ENCODE measurements around the gene GASK1A.

Gene GASK1A

DNA sequence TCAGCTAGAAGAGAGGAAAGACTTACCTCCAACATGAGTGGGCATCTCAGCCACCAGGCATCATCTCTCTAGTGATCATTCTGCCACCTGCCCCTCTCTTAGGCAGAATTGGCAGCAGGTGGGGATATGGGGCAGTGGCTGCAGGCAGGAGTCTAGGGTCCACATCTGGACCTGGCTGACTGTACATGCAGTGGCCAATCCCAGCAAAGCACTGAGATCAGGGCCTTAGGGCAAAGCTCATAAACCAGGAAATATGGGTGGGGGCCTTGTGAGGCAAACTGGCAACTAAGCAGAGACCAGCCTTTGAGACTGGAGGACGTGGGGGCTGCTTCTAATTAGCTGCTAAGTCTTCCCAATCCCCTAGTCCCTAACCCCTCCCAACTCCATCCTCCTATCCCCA is 113.9 kb downstream of the GASK1A start:
- no peak for DNase-seq

DNA sequence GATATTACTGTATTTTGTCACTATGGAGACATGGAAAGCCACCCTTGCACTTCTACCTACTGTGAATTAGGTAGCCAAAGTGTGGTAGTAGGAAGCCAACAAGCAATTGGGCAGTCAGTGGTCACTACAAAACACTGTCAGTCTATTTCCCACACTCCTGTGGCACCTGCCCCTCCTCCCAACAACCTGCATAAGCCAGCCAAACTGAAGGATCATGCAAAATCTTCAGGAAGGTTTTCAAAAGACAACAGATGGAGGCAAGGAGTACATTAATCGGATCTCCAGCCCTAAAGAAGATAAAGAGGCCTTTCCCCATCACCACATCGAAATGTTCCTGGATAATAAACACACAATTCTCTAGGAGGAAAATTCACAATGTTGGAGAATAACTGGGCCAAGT is 114.9 kb downstream of the GASK1A start:
- no peak for DNase-seq

DNA sequence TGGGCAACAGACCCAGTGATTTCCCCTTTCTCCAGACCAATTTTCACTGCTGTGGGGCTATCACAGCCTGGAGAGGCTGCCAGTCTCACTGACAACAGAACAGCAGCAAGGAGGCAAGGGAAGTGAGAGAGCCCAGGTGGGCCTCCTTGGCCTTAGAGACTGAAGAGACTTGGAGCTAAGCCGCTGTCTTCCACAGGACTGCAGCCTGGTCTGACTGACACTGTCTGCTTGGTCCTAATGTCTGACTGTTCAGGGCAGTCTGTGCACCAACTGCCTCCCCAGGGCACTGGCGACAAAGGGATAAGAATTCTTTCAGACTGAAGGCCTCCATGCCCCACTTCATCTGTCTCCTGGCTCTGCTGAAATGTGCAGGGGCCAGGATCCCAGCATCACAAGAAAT is 115.3 kb downstream of the GASK1A start:
- no peak for DNase-seq

DNA sequence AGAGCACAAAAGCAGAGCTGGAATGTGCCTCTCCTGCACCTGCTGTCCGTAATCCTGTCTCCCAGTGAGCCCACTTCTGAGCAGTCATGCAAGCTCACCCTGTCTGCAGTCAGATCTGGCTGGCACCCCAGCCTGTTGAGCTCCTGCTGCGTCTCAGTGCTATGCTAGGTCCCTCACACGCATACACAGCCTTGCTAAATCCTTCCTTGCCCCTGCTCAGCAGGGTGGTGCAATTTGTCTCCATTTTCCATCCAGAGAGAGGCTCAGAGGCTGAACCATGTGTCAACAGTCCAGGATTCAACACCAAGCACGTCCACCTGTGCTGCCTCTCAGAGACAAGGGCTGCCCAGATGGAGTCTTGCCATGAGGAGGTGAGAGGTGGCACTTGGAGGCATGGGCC is 115.7 kb downstream of the GASK1A start:
- no peak for DNase-seq

DNA sequence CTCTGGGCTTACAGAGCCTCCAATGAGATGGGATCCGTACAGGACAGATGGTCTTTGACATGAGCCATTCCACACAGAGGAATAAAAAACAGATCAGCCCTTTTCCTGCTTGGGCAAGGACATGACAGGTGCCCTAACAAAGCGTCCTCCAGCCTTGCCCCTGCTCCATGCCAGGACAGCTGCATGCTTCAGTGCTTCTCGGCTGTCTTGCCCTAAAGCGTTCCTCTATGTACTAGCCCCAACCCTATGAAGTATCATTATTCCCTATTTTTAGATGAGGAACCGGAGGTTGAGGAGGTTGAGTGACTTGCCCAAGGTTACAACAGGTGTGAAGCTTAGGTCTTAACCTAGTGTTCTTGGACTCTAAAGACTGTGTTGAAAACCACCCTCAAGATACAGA is 116.3 kb downstream of the GASK1A start:
- DNase-seq, result no peak

DNA sequence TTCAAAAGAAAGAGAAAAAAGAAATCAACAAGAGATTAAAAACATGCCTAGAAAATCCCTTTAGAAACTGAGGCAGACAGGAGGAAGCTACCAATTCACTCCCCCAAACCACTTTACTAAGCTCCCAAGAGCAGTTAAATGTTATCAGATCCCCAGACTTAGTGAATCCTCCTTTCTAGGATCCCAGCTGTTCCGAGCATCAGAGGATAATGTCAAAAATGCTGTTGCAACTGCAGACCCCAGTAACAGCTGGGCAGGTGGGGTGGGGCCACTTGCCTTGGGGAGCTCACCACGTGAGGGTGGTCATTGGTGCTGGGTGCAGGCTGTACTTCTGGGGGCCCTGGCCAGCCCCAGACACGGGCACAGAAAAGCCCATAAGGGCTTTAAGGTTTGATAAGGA is 117.7 kb downstream of the GASK1A start:
- DNase-seq, result no peak

DNA sequence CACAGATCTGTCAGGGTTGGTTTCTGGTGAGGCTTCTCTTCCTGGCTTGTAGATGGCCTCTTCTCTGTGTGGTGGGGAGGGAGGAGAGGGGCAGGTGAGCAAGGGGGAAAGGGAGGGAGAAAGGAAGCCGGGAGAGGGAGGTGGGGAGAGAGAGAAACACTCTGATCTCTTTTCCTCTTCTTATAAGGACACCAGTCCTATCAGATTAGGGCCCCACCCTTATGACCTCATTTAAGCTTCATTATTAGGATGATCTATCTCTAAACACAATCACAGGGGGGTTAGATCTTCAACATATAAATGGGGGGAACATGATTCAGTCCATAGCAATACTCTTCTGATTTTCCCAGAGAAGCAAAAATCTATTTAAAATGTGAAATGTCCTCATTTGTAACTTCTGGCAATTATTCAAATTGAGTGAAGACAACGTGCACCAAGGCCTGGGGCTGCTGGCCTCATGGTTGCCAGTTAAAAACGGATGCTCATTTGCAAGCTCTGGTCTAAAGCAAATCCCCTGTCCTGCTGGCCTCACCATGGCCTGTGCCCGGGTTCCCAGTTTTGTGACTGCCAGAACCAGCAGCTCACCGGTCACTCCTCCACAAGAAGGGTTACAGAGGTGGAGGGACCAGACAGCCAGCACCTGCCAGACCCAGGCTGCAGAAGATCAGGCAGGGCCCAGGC is 118.4 kb downstream of the GASK1A start:
- no peak for DNase-seq

DNA sequence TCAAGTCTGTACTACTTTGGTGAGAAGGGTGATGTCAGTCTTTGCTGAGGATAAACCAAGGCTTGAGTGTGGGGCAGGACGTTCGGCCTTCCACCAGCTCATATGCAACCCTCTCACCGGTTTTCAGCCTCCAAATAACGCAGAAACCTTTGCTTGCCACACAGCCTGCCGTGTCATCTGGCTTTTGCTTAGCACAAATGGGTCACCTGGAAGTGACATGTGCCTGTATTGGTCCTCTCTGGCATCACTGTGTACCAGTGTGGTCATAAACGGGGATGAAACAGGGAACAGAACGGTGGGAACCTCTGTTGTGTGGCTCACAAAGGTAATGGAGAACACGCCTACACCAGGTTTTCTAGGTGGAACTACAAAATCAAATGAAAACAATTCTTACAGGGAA is 119.7 kb downstream of the GASK1A start:
- DNase-seq, result no peak

DNA sequence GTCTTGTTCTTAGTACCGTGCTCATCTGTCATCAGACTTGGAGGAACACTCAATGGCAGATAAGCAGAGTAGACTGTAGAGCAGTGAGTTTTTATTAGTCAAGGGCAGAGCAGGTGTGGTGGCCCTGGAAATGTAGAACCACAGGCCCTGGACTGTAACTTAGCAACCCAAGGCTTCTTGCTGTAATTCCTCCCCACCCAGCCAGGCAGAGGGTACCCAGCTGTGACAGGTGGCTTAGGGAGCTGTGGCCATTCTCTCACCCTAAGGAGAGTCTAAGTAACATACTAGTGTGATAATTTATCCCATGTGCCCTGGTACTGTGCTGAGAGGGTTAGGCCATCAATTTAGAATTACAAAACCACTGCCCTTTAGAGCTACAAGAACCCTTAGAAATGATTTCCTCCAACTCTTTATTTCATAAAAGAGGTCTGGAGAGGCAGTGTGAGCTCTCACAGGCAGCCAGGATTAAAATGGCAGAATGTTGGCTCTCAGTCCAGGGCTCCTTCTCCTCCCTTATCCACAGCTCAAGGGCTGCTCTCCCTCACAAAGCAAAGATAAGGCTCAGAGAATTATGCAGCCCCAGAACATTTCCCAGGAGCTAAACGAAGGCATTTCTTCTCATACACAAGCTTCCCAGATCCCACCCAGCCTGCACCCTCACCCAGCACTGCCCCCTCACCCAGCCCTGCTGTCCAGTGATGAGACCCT is 123.8 kb downstream of the GASK1A start:
- DNase-seq, result no peak

DNA sequence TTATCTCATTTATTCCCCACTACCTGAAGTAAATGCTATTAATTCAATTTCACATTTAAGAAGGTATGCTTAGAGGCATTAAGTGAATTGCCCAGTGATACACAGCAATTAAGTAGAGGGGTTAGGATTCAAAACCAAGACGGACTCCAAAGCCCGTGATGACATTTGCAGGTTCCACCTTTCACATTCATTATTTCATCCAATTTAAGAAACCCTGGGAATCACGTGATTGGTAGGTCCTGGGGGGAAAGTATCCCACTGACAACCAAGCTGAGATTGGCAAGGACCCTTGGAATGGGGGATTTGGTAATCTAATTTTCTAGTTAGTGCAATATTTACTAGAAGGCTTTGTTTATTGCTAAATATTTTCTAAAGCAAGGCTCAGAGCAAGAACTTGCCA is 124.9 kb downstream of the GASK1A start:
- no peak for DNase-seq

DNA sequence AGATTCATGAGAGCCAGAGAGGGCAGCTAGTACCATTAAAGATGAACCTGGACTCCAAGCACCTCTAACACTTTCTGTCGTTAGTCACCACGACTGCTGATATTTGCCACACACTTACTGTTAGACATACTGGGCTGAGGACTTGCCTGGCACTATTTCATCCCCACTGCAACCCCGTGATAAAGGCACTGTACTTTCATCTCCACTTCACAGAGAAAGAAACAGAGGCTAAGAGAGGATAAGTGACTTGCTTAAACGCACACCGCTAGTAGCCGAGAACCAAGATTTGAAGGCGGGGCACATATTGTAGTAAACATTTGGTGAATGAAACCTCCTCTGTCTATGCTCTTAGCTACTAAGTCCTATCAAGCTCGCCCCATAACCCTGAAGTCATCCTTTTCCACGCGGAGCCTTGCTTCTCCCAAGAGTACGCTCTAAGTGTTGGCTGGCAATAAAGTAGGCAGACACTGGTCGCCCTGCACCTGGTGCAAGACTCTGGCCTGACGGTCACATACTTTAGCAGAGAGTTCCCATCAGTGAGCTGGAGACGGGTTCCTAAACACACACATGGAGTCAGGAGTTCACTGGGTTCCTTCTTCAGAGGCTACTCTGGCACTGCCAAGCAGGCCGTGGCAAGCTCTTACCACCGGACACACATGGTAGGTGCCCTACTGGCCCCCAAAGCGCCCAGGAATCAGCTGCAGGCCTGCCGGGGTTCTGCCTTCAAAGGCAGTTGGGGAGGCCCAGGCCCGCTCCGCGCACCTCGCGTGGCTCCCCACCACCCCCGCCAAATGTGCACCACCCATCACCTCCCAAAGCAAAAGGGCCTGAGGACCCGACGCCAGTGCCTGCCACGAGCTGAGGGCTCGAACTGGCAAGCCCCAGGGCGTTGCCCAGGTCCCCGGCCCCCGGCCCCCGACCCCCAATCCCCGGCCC is 125.8 kb downstream of the GASK1A start:
- peak; percentile 40 to 56 for DNase-seq

DNA sequence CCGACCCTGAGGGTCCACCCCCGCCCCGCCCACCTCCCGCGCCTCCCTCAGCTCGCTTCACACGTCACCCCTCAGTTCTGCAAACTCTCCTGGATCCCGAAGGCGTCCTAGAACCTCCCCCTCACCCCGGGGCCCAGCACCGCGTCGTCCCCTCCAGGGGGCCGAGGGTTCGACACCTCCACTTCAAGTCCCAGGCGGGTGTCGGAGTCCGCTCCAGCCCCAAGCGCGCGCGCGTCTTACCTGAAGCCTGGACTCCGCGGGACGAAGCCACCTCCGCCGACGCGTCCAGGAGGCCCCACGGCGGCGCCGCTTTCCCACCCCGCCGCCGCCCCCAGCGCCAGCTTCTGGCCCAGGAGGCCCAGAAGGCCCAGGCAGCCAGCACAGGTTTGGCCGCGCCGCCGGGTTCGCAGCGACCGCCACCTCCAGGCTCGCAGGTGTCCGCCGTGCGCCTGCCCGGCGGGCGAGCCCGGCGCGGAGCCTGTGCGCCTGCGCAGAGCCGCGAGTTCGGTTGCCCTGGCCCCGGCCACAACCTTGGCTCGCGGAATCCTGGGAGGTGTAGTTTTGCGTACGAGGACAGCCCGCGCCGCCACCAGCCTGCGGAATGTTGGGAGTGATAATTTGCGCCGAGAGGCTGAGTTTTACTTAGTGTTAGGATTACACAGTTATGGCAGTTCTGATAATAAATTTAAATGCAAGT is 126.6 kb downstream of the GASK1A start, which contains the start of gene POMGNT2:
Gene POMGNT2 (minus strand): TSS at position 484 of the 697 bp plus-strand sequence. CDS start 24,648 bp downstream, outside the sequence.
- peak; percentile 88 to 92 for DNase-seq

DNA sequence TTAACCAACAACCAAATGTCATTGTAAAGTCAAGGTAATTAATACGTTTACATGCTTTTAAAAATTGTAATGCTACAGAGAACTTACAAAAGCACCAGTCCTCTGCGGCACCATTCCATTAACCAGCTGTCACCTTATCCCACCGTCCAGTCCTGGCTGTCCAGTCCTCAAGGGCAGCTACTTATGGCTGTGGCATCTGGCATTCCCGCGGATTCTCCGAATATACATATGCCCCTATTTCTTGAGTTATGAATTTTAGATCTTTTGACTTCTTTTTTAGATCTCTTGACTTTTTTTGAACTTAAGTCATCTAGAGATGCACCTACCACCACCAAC is 127.2 kb downstream of the GASK1A start:
- no peak for DNase-seq

All from activated T-cell treated with anti-CD3 and anti-CD28 coated beads, Interleukin-2, amount 50 U/mL, for 48 hours (primary cell).